Activated CD8-positive, alpha-beta memory T cell treated with anti-CD3 and anti-CD28 coated beads for 1 hour (primary cell): Measurements from ENCODE around the gene USP36.
A peak's percentile ranks its signal among the peaks of the same experiment; 100 is the strongest.
"Not testable (repeated sequence)": the region's sequence is repeated elsewhere in the genome, so short reads cannot be mapped to it uniquely, and the experiment has no call there.

Experiments used
- DNase-seq, 2 donors: peaks; one replicate each; pipeline ENCODE4 v3.0.0-alpha.2; 2020; ENCODE audit warnings: low read depth in 1 of 2; ENCODE audit errors: extremely low read depth in 1 of 2

Gene USP36

GRCh38 chr17:78771758-78772382 is 68.7 kb downstream of the USP36 start:
- DNase-seq, result no peak

- DNase-seq, result no peak
Measured at GRCh38 chr17:78769196-78769773, 71.3 kb downstream of the USP36 start.

- no peak for DNase-seq
Measured at GRCh38 chr17:78767806-78768205, 72.8 kb downstream of the USP36 start.

- no peak for DNase-seq
Measured at GRCh38 chr17:78766743-78767294, 73.8 kb downstream of the USP36 start.

- DNase-seq, result no peak
Measured at GRCh38 chr17:78766225-78766624, 74.4 kb downstream of the USP36 start.

GRCh38 chr17:78765821-78766220 is 74.8 kb downstream of the USP36 start:
- DNase-seq, result no peak

- DNase-seq, result no peak
Measured at GRCh38 chr17:78764871-78765270, 75.7 kb downstream of the USP36 start.

- no peak for DNase-seq
Measured at GRCh38 chr17:78763561-78763960, 77.1 kb downstream of the USP36 start.

- no peak for DNase-seq
Measured at GRCh38 chr17:78761789-78762406, 78.7 kb downstream of the USP36 start.

- DNase-seq, result no peak
Measured at GRCh38 chr17:78759969-78760352, 80.7 kb downstream of the USP36 start.

- DNase-seq, result peak; percentile 65 to 70
Measured at GRCh38 chr17:78759203-78759968, 81.2 kb downstream of the USP36 start.

GRCh38 chr17:78753316-78754250 is 87.0 kb downstream of the USP36 start:
- DNase-seq, result peak in 1 of 2 donors; percentile 23

- DNase-seq, result no peak
Measured at GRCh38 chr17:78751447-78752161, 89.0 kb downstream of the USP36 start.

- not testable (repeated sequence) for DNase-seq
Measured at GRCh38 chr17:78751000-78751399, 89.6 kb downstream of the USP36 start.

GRCh38 chr17:78748730-78749317 is 91.8 kb downstream of the USP36 start:
- peak; percentile 50 to 70 for DNase-seq

- DNase-seq, result no peak
Measured at GRCh38 chr17:78748048-78748729, 92.4 kb downstream of the USP36 start.

- no peak for DNase-seq
Measured at GRCh38 chr17:78747488-78747887, 93.1 kb downstream of the USP36 start.

GRCh38 chr17:78746949-78747269 is 93.7 kb downstream of the USP36 start:
- DNase-seq, result no peak
